Measurements from ENCODE around the gene SNRNP35. TPM values are rescaled to one million over a fixed set of nuclear protein-coding genes. Genes with fewer than 3 reads are reported as not detected.
"Not testable (repeated sequence)": the region's sequence is repeated elsewhere in the genome, so short reads cannot be mapped to it uniquely, and the experiment has no call there.

Gene SNRNP35, protein sequence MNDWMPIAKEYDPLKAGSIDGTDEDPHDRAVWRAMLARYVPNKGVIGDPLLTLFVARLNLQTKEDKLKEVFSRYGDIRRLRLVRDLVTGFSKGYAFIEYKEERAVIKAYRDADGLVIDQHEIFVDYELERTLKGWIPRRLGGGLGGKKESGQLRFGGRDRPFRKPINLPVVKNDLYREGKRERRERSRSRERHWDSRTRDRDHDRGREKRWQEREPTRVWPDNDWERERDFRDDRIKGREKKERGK
- total RNA-seq (ENCODE audit: insufficient read depth, low replicate concordance), result 14.4 TPM

- peak; percentile 95 for DNase-seq (ENCODE audit: low spot score)
These were observed at the start of gene SNRNP35 for GRCh38 chr12:123457980-123458779. Gene SNRNP35 (plus strand): TSS chr12:123458139. CDS start chr12:123465541, 7,402 bp downstream.

DNA sequence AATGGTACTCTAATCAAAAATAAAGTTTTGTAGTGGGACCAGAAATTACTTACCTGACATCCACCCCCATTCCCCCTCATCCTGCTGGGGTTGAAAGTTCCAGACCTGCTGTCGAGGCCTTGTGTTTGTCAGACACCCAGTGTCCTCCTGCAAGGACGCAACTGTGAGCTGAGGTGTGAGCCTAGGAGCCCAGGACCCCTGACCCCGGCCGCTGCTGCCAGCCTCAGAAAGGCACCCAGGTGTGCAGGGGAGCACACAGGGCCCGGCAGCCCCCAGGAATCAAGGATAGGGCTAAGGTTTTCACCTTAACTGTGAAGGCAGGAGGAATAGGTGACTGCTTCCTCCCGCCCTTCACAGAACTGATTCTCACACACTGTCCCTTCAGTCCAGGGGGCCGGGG is 49.3 kb upstream of the SNRNP35 start:
- not testable (repeated sequence) for DNase-seq (ENCODE audit: low spot score)

DNA sequence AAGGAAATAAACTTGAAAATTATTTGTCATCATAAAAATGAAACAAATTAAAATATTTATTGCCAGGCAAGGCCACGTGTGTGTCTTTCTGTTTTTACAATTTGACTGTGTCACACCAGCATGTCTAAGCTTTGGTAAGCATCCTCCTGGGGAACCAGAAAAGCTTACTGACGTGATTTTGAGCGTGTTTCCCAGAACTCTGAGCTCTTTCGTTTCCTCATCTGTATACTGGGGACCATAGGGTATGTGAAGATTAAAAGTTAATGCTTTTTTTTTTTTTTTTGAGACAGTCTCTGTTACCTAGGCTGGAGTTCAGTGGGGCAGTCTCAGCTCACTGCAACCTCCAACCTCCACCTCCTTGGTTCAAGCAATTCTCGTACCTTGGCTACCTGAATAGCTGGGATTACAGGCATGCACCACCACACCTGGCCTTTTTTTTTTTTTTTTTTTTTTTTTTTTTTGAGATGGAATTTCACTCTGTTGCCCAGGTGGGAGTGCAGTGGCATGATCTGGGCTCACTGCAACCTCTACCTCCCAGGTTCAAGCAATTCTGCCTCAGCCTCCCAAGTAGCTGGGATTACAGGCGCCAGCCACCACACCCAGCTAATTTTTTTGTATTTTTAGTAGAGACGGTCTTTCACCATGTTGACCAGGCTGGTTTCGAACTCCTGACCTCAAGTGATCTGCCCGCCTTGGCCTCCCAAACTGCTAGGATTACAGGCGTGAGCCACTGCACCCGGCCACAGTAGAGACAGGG is 48.5 kb upstream of the SNRNP35 start:
- not testable (repeated sequence) for DNase-seq (ENCODE audit: low spot score)

- DNase-seq (ENCODE audit: low spot score), result no peak
These were observed 47.9 kb upstream of the SNRNP35 start for GRCh38 chr12:123410041-123410412.

DNA sequence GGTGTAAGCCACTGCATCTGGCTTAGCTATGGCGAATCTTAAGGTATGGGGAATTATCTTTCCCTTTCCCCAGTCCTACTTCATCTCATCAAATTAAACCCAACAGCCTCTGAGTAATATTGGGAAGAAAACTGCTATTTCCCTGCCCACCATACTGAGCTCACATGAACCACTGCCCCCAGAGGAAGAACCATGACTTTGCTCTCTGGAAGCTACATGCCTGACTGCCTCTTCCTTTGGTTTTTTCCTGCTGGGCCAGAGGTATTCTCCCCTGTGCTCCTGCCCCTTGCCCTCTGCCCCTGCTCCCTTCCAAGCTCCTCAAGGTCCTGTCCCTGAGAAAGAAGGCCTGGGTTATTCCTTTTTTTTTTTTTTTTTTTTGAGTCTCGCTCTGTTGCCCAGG is 36.6 kb upstream of the SNRNP35 start:
- DNase-seq (ENCODE audit: low spot score), result no peak

- no peak for DNase-seq (ENCODE audit: low spot score)
These were observed 30.7 kb upstream of the SNRNP35 start for GRCh38 chr12:123427036-123427769.

- DNase-seq (ENCODE audit: low spot score), result no peak
These were observed 29.3 kb upstream of the SNRNP35 start for GRCh38 chr12:123428591-123428990.

- not testable (repeated sequence) for DNase-seq (ENCODE audit: low spot score)
These were observed 28.8 kb upstream of the SNRNP35 start for GRCh38 chr12:123429101-123429500.

DNA sequence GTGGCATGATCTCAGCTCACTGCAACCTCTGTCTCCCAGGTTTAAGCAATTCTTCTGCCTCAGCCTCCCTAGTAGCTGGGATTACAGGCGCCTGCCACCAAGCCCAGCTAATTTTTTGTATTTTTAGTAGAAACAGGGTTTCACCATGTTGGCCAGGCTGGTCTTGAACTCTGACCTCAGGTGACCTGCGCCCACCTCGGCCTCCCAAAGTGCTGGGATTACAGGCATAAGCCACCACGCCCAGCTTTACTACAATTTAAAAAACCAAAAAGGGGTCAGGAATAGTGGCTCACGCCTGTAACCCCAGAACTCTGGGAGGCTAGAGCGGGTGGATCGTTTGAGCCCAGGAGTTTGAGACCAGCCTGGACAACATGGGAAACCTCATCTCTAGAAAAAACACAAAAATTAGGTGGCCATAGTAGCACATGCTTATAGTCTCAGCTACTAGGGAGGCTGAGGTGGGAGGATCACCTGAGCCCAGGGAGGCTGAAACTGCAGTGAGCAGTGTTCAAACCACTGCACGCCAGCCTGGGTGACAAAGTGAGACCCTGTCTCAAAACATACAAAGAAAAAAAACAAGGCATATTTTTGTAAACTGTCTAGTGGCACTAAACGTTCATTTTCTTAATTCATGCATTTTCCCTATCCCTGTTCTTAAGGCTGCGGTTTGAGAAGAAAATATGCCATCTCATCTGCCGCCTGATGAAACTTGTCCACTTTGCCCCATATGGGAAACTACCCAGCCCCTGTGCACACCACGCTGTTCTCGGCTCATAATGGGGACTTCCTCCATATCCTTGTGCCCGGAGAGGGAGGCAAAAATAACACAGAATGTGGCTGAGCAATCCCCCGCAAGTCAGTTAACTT is 25.8 kb upstream of the SNRNP35 start:
- not testable (repeated sequence) for DNase-seq (ENCODE audit: low spot score)

- DNase-seq (ENCODE audit: low spot score), result no peak
These were observed 24.3 kb upstream of the SNRNP35 start for GRCh38 chr12:123433615-123434014.

DNA sequence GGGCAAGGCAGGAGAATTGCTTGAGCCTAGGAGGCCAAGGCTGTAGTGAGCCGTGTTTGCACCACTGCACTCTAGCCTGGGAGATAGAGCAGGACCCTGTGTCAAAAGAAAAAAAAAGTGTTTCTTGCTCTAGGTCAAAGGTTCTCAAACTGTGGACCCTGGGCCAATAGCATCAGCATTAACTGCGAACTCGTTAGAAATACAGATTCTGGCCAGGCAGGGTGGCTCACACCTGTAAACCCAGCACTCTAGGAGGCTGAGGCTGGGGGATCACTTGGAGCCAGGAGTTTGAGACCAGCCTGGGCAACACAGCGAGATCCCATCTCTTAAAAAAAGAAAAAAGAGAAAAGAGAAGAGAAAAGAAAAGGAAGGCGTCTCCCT is 22.3 kb upstream of the SNRNP35 start:
- no peak for DNase-seq (ENCODE audit: low spot score)

DNA sequence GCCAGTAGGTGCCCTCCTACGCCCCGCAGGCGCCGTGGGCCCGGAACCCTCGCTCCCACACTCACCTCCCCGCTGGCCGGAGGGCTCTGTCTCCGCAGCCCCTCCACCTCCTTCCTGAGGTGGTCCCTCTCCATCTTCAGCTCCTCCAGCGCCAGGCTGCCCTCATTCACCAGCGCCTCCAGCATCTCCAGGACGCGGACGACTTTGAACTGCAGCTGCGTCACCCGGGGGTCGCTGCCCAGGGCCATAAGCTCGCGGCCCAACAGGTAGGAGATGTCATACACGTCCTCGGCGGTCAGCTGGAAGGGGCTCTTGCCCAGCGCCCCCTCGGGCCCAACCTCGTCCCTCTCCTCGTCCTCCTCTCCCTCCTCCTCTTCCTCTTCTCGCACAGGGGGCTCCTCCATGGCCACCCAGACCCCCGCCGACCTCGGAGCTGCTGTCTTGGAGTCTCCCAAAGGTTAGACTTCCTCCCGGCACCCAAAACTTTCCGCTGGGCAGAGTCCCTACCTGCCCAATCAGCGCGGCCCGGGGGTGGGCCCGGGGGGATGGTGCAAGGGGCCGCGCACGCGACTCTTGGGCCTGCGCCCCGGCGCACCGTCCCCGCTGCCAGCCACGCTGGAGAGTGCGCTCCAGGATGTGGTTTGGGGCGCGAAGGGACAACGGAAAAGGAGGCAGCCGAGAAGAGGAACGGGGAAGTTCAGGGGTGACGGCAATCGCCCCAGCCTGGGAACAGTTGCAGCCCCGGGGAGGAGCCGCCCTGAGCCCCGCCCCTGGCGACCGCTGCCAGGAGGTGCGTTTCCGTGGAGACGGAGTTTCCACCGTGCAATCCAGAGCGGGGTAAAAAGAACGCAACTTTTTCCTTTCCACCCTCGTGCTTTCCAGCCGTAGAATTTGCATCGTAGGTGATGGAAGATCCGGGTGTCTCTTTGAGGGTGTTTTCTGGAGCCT is 21.6 kb upstream of the SNRNP35 start, which contains the start of gene RILPL2:
RILPL2 (minus strand) TSS at position 668 of the 948 bp plus-strand sequence; CDS start at position 404, 264 bp downstream.
- DNase-seq (ENCODE audit: low spot score), result peak; percentile 86

GRCh38 chr12:123441523-123442164 is 16.3 kb upstream of the SNRNP35 start:
- DNase-seq (ENCODE audit: low spot score), result peak; percentile 29

DNA sequence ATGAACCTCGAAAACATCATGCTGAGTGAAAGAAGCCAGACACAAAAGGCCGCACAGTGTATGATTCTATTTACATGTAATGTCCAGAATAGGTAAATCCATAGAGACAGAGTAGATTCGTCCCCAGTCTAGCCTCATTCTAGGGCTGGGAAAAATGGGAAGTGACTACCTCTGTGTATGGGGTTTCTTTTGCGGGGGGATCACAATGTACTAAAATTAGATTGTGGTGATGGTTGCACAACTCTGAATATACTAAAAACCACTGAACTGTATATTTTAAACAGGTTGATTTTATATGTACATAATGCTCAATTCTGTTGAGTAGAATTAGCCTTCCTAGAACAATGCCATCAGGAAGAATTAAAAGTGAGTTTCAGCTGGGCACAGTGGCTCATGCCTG is 15.2 kb upstream of the SNRNP35 start:
- DNase-seq (ENCODE audit: low spot score), result no peak

DNA sequence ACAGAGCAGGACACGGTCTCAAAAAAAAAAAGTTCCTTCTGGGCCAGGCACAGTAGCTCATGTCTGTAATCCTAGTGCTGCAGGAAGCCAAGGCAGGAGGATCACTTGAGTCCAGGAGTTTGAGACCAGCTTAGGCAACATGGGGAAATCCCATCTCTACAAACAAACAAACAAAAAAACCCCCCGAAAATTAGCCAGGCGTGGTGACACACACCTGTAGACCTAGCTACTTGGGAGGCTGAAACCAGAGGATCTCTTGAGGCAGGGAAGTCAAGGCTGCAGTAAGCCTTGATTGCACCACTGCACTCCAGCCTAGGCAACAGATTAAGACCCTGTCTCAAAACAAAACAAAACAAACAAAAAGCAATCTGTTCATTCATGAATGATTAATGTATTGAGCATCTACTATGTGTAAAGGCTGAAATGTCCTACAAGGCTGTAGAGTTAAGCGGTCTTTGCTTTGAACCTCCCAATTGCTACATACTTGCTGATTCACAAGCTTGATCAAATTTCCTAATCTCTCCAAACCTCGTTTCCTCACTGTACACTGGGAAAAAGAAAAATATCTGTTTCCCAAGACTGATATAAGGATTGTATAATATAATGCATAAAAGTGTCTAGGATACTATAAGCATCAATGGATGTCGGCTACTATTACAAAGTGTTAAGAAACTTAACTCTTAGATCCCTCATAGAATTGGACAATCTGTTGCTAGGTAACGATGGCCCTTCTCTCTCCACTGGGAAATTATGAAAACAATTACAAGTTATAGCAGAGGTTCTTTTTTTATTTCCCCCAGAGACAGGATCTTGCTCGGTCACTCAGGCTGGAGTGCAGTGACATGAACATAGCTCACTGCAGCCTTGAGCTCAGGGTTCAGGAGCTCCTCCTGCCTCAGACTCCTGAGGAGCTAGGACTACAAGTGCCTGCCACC is 13.6 kb upstream of the SNRNP35 start:
- DNase-seq (ENCODE audit: low spot score), result no peak

- DNase-seq (ENCODE audit: low spot score), result peak; percentile 79
These were observed 12.3 kb upstream of the SNRNP35 start for GRCh38 chr12:123445388-123446332.

GRCh38 chr12:123446333-123446713 is 11.6 kb upstream of the SNRNP35 start:
- no peak for DNase-seq (ENCODE audit: low spot score)

Data from umbilical cord (tissue), 2 donors.